Right cardiac atrium (tissue), 5 donors: ENCODE measurements around the gene LAMA5. TPM values are rescaled to one million over a fixed set of nuclear protein-coding genes. Genes with fewer than 3 reads are reported as not detected.

Source experiments
- ATAC-seq, 2 donors: fragments of 200-7000 bp; cut with Tn5 transposase; one replicate each; pipeline versions ENCODE4 v1.8.0 to v1.9.1; 2020; ENCODE audit warnings: moderate library complexity in 2 of 2, mild to moderate bottlenecking in 1 of 2
- DNase-seq, 3 donors: peaks; one replicate each; pipeline ENCODE4 v3.0.0-alpha.2; 2020
- H3K27ac ChIP-seq: one replicate; pipeline ENCODE4 v1.5.1; 2013; ENCODE audit warnings: mild to moderate bottlenecking, low read length, control low read depth, moderate library complexity
- H3K27me3 ChIP-seq: one replicate; pipeline ENCODE4 v1.6.1; 2013; ENCODE audit not compliant: control insufficient read depth, insufficient read depth
- H3K4me1 ChIP-seq: one replicate; pipeline ENCODE4 v1.6.1; 2013; ENCODE audit warnings: low read length; ENCODE audit not compliant: control insufficient read depth, insufficient read depth
- H3K4me3 ChIP-seq: one replicate; pipeline ENCODE4 v1.5.1; 2013; ENCODE audit warnings: low read length, control low read depth
- H3K9me3 ChIP-seq: one replicate; pipeline ENCODE4 v1.6.1; 2013; ENCODE audit warnings: low read length; ENCODE audit not compliant: control insufficient read depth
- WGBS: extraction: QIAGEN DNeasy Blood & Tissue Kit; methylation state at CpG from one replicate; pipeline ENCODE4 v1.1.7; 2013; 5-methylcytosine and 5-hydroxymethylcytosine counted together
- intact Hi-C, 4 donors: fragments of 100-400 bp; cut with DNase I; formaldehyde crosslinking; loops; one replicate each; pipeline versions ENCODE4 v1.11.0 to v1.14.0; 2022 to 2023
- long read RNA-seq, 4 donors: library from polyadenylated mRNA; unstranded; transcript quantifications; one replicate each; pipeline ENCODE4 v2.0.0, GENCODE V29; 2020 to 2021
- polyA plus RNA-seq: library from polyadenylated mRNA; stranded (reverse); fragments of 200-250 nt; gene quantifications from one replicate; pipeline ENCODE4 v1.2.3, GENCODE V29; 2013
- total RNA-seq, 4 donors: library from RNA; stranded (reverse); fragmentation: NEBNext Ultra II Directional; extraction: Animal tissue kit (Norgen Biotek cat#: 25700); gene quantifications; one replicate each; pipeline ENCODE4 v1.2.1, GENCODE V29; 2021
- donor health status: healthy with polysubstance abuse.
- donor health status: DM: no; HTN: yes; CAD: no.
- donor health status: DM: no; HTN: no; CAD: no.
- donor health status: DM: no; HTN: yes; CAD: no; lungs with severe emphysema.
- donor health status: DM: yes; HTN: yes; CAD: no.

Gene LAMA5
- total RNA-seq = 10 to 100 TPM; 77.4 to 97.9 (median 86.8) TPM
- polyA plus RNA-seq = 93.7 TPM
- long read RNA-seq, donor 1, partial matches to known transcripts = 74 of 103 reads
- long read RNA-seq, donor 1, other reads (novel, unspliced or antisense) = 26 of 103 reads
- long read RNA-seq, donor 2, partial matches to known transcripts = 26 of 45 reads
- long read RNA-seq, donor 2, other reads (novel, unspliced or antisense) = 18 of 45 reads
- long read RNA-seq, donor 3, partial matches to known transcripts = 59 of 88 reads
- long read RNA-seq, donor 3, other reads (novel, unspliced or antisense) = 26 of 88 reads
- long read RNA-seq, donor 4, partial matches to known transcripts = 28 of 43 reads
- long read RNA-seq, donor 4, other reads (novel, unspliced or antisense) = 14 of 43 reads

GRCh38 chr20:62367136-62367632 lies at the start of gene LAMA5:
Gene LAMA5, minus strand, starts transcription at chr20:62367312. Its CDS starts 67 bp downstream, at chr20:62367245.
- ATAC-seq (peak; percentile 18 to 51), DNase-seq (peak; percentile 68 to 89 (median 88))
- intact Hi-C loops = no loop called here
- under 1% methylated on average over 66 of the region's 70 CpGs for WGBS
- Histone ChIP-seq H3K9me3 (no peaks in the 10 kb centered on the region), H3K4me1 (peaks cover 13% of the 10 kb centered on the region), H3K27ac (peak within 1 kb of the TSS; percentile 61), H3K27me3 (no peaks in the 10 kb centered on the region), H3K4me3 (peak within 1 kb of the TSS; percentile 84)

GRCh38 chr20:62415354-62416111 lies 48.4 kb upstream of the LAMA5 start:
- DNase-seq (no peak), ATAC-seq (no peak)
- no peaks in the 10 kb centered on the region for H3K4me1 ChIP-seq
- 79% methylated on average over 24 of the region's 24 CpGs for WGBS
- H3K9me3 ChIP-seq = no peaks in the 10 kb centered on the region
- intact Hi-C loops = loop anchor here in 1 of 4 donors (10.0 kb wide), 2 partner anchors 79 to 199 kb away; no protein-coding TSS in a partner anchor
- no peaks in the 10 kb centered on the region for H3K27me3 ChIP-seq
- H3K4me3 ChIP-seq = no peak overlapping the region
- no peak overlapping the region for H3K27ac ChIP-seq

GRCh38 chr20:62413896-62414481 lies 46.9 kb upstream of the LAMA5 start:
- Histone ChIP-seq H3K9me3 (no peaks in the 10 kb centered on the region), H3K27ac (no peak overlapping the region), H3K4me3 (no peak overlapping the region), H3K27me3 (no peaks in the 10 kb centered on the region), H3K4me1 (no peaks in the 10 kb centered on the region)
- intact Hi-C loops = loop anchor here in 2 of 4 donors (5.0 to 10.0 kb wide), 3 partner anchors 73 to 201 kb away; no protein-coding TSS in a partner anchor
- DNase-seq (no peak), ATAC-seq (no peak)
- whole genome bisulfite sequencing = 83% methylated on average over 22 of the region's 22 CpGs

GRCh38 chr20:62413025-62413570 lies 46.0 kb upstream of the LAMA5 start:
- WGBS = 90% methylated on average over 11 of the region's 11 CpGs
- no peak for ATAC-seq
- H3K4me3 ChIP-seq = no peak overlapping the region
- H3K9me3 ChIP-seq = no peaks in the 10 kb centered on the region
- no peak for DNase-seq
- H3K4me1 ChIP-seq = no peaks in the 10 kb centered on the region
- intact Hi-C loops = loop anchor here in 2 of 4 donors (5.0 to 10.0 kb wide), 3 partner anchors 74 to 202 kb away; no protein-coding TSS in a partner anchor
- H3K27ac ChIP-seq = no peak overlapping the region
- no peaks in the 10 kb centered on the region for H3K27me3 ChIP-seq

GRCh38 chr20:62412194-62413024 lies 45.3 kb upstream of the LAMA5 start:
- intact Hi-C loops = loop anchor here in 2 of 4 donors (5.0 to 10.0 kb wide), 3 partner anchors 75 to 202 kb away; no protein-coding TSS in a partner anchor
- H3K4me1 ChIP-seq = no peaks in the 10 kb centered on the region
- 78% methylated on average over 22 of the region's 22 CpGs for WGBS
- DNase-seq = no peak
- no peaks in the 10 kb centered on the region for H3K9me3 ChIP-seq
- no peaks in the 10 kb centered on the region for H3K27me3 ChIP-seq
- no peak overlapping the region for H3K27ac ChIP-seq
- H3K4me3 ChIP-seq = no peak overlapping the region
- no peak for ATAC-seq

GRCh38 chr20:62411479-62412193 lies 44.5 kb upstream of the LAMA5 start:
- Histone ChIP-seq H3K4me1 (no peaks in the 10 kb centered on the region), H3K27me3 (no peaks in the 10 kb centered on the region), H3K27ac (no peak overlapping the region), H3K9me3 (no peaks in the 10 kb centered on the region), H3K4me3 (no peak overlapping the region)
- intact Hi-C loops = loop anchor here in 2 of 4 donors (5.0 to 10.0 kb wide), 3 partner anchors 76 to 203 kb away; no protein-coding TSS in a partner anchor
- 79% methylated on average over 24 of the region's 24 CpGs for WGBS
- ATAC-seq (no peak), DNase-seq (no peak)

- Histone ChIP-seq H3K9me3 (no peaks in the 10 kb centered on the region), H3K4me1 (peaks cover 2% of the 10 kb centered on the region), H3K4me3 (no peak overlapping the region), H3K27me3 (no peaks in the 10 kb centered on the region), H3K27ac (no peak overlapping the region)
- WGBS = 74% methylated on average over 19 of the region's 19 CpGs
- intact Hi-C loops = loop anchor here in 2 of 4 donors (5.0 to 10.0 kb wide), 3 partner anchors 76 to 204 kb away; no protein-coding TSS in a partner anchor
- ATAC-seq (no peak), DNase-seq (no peak)
Observed at GRCh38 chr20:62410746-62411478, 43.8 kb upstream of the LAMA5 start.

GRCh38 chr20:62409931-62410745 lies 43.0 kb upstream of the LAMA5 start:
- ATAC-seq = no peak
- H3K9me3 ChIP-seq = no peaks in the 10 kb centered on the region
- peak in 1 of 3 donors; percentile 76 for DNase-seq
- no peaks in the 10 kb centered on the region for H3K27me3 ChIP-seq
- H3K27ac ChIP-seq = no peak overlapping the region
- H3K4me1 ChIP-seq = peaks cover 4% of the 10 kb centered on the region
- H3K4me3 ChIP-seq = no peak overlapping the region
- intact Hi-C loops = loop anchor here in 3 of 4 donors (5.0 to 10.0 kb wide), 4 partner anchors 77 to 212 kb away; no protein-coding TSS in a partner anchor
- 11% methylated on average over 30 of the region's 30 CpGs for WGBS
